T-cell (primary cell): Measurements from ENCODE around the gene SNAP47. TPM values are rescaled to one million over a fixed set of nuclear protein-coding genes. Genes with fewer than 3 reads are reported as not detected.

Experiments
- ATAC-seq, 4 experiments: fragments of 200-7000 bp in 3 of 4; fragments of 150-1000 bp in 1 of 4; cut with Tn5 transposase; replicated peaks in 1 of 4; 1 replicate in 3 of 4; 2 replicates in 1 of 4; pipeline ENCODE4 v1.10.0; 2021; ENCODE audit warnings: moderate library complexity in 3 of 4, mild to moderate bottlenecking in 2 of 4, moderate number of reproducible peaks in 1 of 4
- CTCF ChIA-PET, 2 donors: fragments of 300-600 bp; sonication (Branson Sonifier 250); formaldehyde crosslinking; loops; one replicate each; lab custom pipeline; 2022; ENCODE audit warnings: antibody characterized with exemption in 2 of 2; lab: Charles Lee
- POLR2A ChIA-PET, 2 donors: fragments of 300-600 bp; sonication (Branson Sonifier 250); formaldehyde crosslinking; loops; one replicate each; lab custom pipeline; 2022; ENCODE audit warnings: antibody characterized with exemption in 2 of 2; lab: Charles Lee
- DNase-seq, 35 experiments: peaks; one replicate each; pipeline versions ENCODE4 v3.0.0 to v3.0.0-alpha.2; 2013 to 2023
- H3K27ac ChIP-seq: one replicate; pipeline ENCODE4 v1.5.1; 2013; ENCODE audit warnings: low read length
- H3K27me3 ChIP-seq, 2 experiments: replicated peaks in 1 of 2; 1 replicate in 1 of 2; 2 replicates in 1 of 2; pipeline versions ENCODE4 v1.6.1 to v1.7.0; 2013; ENCODE audit warnings: low read length in 1 of 2, mixed read lengths in 1 of 2; ENCODE audit not compliant: control insufficient read depth in 2 of 2, insufficient read depth in 2 of 2; ENCODE audit errors: extremely low read depth in 1 of 2
- H3K36me3 ChIP-seq, 2 donors: 1 replicate in 1 of 2; 2 replicates in 1 of 2; pipeline versions ENCODE4 v1.6.1 to v1.7.0; 2013; ENCODE audit warnings: low read length in 1 of 2; ENCODE audit not compliant: control insufficient read depth in 2 of 2, insufficient read depth in 1 of 2; ENCODE audit errors: extremely low read depth in 1 of 2
- H3K4me1 ChIP-seq, 2 experiments: 1 replicate in 1 of 2; 2 replicates in 1 of 2; pipeline versions ENCODE4 v1.6.1 to v1.7.0; 2013; ENCODE audit warnings: low read length in 2 of 2, mixed read lengths in 1 of 2; ENCODE audit not compliant: insufficient read depth in 2 of 2, control insufficient read depth in 1 of 2; ENCODE audit errors: extremely low read depth in 1 of 2
- H3K4me3 ChIP-seq, 2 donors: 1 replicate in 1 of 2; 2 replicates in 1 of 2; pipeline versions ENCODE4 v1.5.1 to v1.7.0; 2013; ENCODE audit warnings: mild to moderate bottlenecking in 2 of 2, low read length in 1 of 2, moderate library complexity in 1 of 2; ENCODE audit not compliant: control insufficient read depth in 1 of 2; ENCODE audit errors: extremely low read depth in 1 of 2
- H3K9me3 ChIP-seq: 2 replicates; pipeline ENCODE4 v1.7.0; 2013
- H3K27ac Mint-ChIP-seq, 2 donors: one replicate each; pipeline ENCODE4 v1.8.0; 2020 to 2021; ENCODE audit warnings: mild to moderate bottlenecking in 2 of 2, mixed read lengths in 2 of 2
- H3K27me3 Mint-ChIP-seq, 2 donors: one replicate each; pipeline ENCODE4 v1.8.0; 2021 to 2022; ENCODE audit warnings: mixed read lengths in 2 of 2
- H3K36me3 Mint-ChIP-seq: one replicate; pipeline ENCODE4 v1.8.0; 2021; ENCODE audit warnings: mixed read lengths
- H3K4me1 Mint-ChIP-seq, 3 donors: one replicate each; pipeline ENCODE4 v1.8.0; 2020 to 2022; ENCODE audit warnings: mixed read lengths in 3 of 3, mild to moderate bottlenecking in 1 of 3
- H3K4me3 Mint-ChIP-seq, 3 donors: one replicate each; pipeline ENCODE4 v1.8.0; 2020 to 2022; ENCODE audit warnings: mild to moderate bottlenecking in 3 of 3, mixed read lengths in 3 of 3, moderate library complexity in 3 of 3
- H3K9me3 Mint-ChIP-seq, 3 donors: one replicate each; pipeline ENCODE4 v1.8.0; 2020 to 2022; ENCODE audit warnings: mixed read lengths in 3 of 3
- WGBS: methylation state at CpG from one replicate; pipeline ENCODE4 v1.1.5; 2013; ENCODE audit warnings: missing lambda C conversion rate; ENCODE audit not compliant: insufficient coverage; 5-methylcytosine and 5-hydroxymethylcytosine counted together
- total RNA-seq, 35 experiments: library from RNA in 6 of 35; stranded (reverse) in 6 of 35; fragments of 120-200 nt in 1 of 35; gene quantifications; one replicate each; pipeline versions ENCODE4 v1.2.1 to v1.2.4 and lab custom pipeline; 2013 to 2026

SNAP47 gene
- total RNA-seq, 5 donors from 2014 or later (not counting 1 experiment from before 2014, with no cell fraction given): 20.1 to 35.6 (median 30.7) TPM

GRCh38 chr1:227764019-227764391 lies 28.8 kb downstream of the SNAP47 start:
- peaks cover 36% of the 10 kb centered on the region for H3K36me3 Mint-ChIP-seq
- CTCF ChIA-PET: interaction anchor here (1.5 to 2.4 kb wide), 2 partner anchors 190 kb away, joined by 6 read pairs; no protein-coding TSS in a partner anchor
- Histone ChIP-seq H3K9me3 (no peaks in the 10 kb centered on the region), H3K4me1 (peaks cover 47 to 80% of the 10 kb centered on the region in 2 experiments), H3K36me3 (peaks cover 4 to 27% of the 10 kb centered on the region in 2 donors), H3K4me3 (no peak overlapping the region), H3K27ac (no peak overlapping the region), H3K27me3 (no peaks in the 10 kb centered on the region)
- POLR2A ChIA-PET: no interaction called here
- 92% methylated on average over 6 of the region's 7 CpGs for WGBS
- H3K4me3 Mint-ChIP-seq: peak overlapping the region in 1 of 3 donors; percentile 71
- H3K27ac Mint-ChIP-seq: peak overlapping the region; percentile 91 to 95
- DNase-seq (no peak), ATAC-seq (no peak)
- no peaks in the 10 kb centered on the region for H3K27me3 Mint-ChIP-seq
- peaks cover 78 to 87% (median 78%) of the 10 kb centered on the region in 3 donors for H3K4me1 Mint-ChIP-seq
- no peaks in the 10 kb centered on the region for H3K9me3 Mint-ChIP-seq

DNA sequence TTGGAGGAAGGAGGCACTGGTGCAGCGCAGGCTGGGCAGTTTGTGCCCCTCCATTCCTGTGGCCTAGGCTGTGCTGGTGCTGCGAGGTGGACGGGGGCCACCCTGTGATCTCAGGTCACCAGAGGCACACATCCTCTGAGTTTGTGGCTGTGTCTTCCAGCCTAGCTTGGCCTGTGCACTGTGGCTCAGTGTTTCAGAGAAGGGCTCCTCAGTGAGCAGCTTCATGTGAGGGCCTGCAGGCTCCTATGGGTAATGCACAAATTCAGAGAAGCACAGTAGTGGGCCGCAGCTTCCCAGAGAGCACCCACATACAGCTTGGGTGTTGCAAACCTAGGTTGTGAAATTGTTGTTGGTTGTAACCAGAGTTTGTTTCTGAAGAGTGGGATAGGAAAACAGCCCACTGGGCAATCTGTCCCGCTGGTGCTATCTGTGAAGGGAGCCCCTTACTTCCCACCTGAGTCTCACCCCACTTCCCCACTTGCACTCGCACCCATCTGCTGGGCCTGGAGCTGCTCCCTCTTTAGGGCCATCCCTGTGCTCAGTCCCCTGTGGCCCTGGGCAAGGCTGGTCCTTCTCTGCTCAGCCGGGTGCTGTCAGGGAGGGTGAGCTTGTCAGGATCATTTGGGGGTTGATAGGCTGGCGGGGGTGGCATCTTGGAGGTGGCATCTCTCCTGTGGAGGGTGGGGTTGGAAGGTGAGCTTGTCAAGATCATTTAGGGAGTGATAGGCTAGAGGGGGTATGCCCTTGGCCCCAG lies 30.2 kb downstream of the SNAP47 start:
- H3K27me3 ChIP-seq: no peaks in the 10 kb centered on the region
- Mint-ChIP-seq H3K9me3 (no peaks in the 10 kb centered on the region), H3K36me3 (peaks cover 30% of the 10 kb centered on the region), H3K4me1 (peaks cover 74 to 83% (median 79%) of the 10 kb centered on the region in 3 donors), H3K27me3 (no peaks in the 10 kb centered on the region), H3K4me3 (peak overlapping the region in 2 of 3 donors; percentile 57 to 77), H3K27ac (peak overlapping the region; percentile 91 to 95)
- H3K36me3 ChIP-seq: peaks cover 3 to 16% of the 10 kb centered on the region in 2 donors
- no peaks in the 10 kb centered on the region for H3K9me3 ChIP-seq
- 70% methylated on average over 5 of the region's 8 CpGs for WGBS
- ChIA-PET CTCF (interaction anchor here (0.6 to 2.4 kb wide), 3 partner anchors 23 to 743 kb away, joined by 6 to 7 read pairs (median 7); no protein-coding TSS in a partner anchor), POLR2A (interaction anchor here in 1 of 2 donors (0.5 to 0.6 kb wide), 2 partner anchors 62 to 400 kb away, joined by 4 to 11 read pairs; partner anchors contain the start of gene IBA57)
- DNase-seq (peak in 1 of 35 experiments; percentile 19), ATAC-seq (no peak)
- H3K4me1 ChIP-seq: peaks cover 47 to 75% of the 10 kb centered on the region in 2 experiments
- H3K27ac ChIP-seq: peak overlapping the region; percentile 71
- peak overlapping the region in 1 of 2 donors; percentile 18 for H3K4me3 ChIP-seq

DNA sequence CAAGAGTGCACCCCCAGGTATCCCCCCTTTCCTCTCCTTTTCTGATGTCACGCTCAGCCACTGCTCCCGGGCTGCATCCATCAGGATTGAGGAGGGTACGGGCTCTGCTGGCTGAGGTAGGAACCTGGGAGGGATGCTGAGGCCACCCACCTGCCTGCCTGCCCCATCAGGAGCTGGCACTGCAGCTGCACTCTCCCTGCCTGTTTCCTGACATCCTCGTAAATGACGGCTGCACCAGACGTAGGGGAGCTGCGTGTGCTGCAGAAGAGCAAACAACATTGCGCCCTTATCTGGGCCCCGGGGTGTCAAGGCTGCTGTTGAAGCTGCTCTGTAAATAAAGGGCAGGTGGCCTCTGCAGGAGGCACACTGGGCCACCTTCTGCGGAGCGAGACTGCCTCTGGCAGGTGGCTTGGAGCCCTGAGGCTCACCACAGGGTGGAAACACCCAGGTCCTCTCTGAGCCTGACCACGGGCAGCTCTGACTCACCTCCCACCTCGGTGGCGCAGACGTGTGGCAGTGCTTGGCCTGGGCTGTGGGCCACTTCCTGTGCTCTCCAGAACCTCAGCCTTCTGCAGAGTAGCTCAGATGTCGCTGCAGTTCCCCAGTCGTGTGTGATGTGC lies 30.9 kb downstream of the SNAP47 start:
- POLR2A ChIA-PET: interaction anchor here in 1 of 2 donors (0.5 to 0.8 kb wide), 3 partner anchors 22 to 399 kb away, joined by 3 to 11 read pairs (median 4); partner anchors contain the start of gene IBA57
- Mint-ChIP-seq H3K9me3 (no peaks in the 10 kb centered on the region), H3K4me1 (peaks cover 69 to 78% (median 72%) of the 10 kb centered on the region in 3 donors), H3K36me3 (peaks cover 29% of the 10 kb centered on the region), H3K27ac (peak overlapping the region; percentile 91 to 95), H3K27me3 (no peaks in the 10 kb centered on the region), H3K4me3 (peak overlapping the region; percentile 57 to 77 (median 62))
- Histone ChIP-seq H3K36me3 (peaks cover 7 to 15% of the 10 kb centered on the region in 2 donors), H3K9me3 (no peaks in the 10 kb centered on the region), H3K4me1 (peaks cover 45 to 72% of the 10 kb centered on the region in 2 experiments), H3K4me3 (peak overlapping the region; percentile 18 to 30), H3K27me3 (no peaks in the 10 kb centered on the region), H3K27ac (peak overlapping the region; percentile 71)
- CTCF ChIA-PET: interaction anchor here (0.7 to 2.4 kb wide), 5 partner anchors 22 to 1281 kb away, joined by 3 to 7 read pairs (median 4); no protein-coding TSS in a partner anchor
- 10% methylated on average over 15 of the region's 17 CpGs for WGBS
- DNase-seq (peak; percentile 64 to 88 (median 78)), ATAC-seq (peak; percentile 80 to 88 (median 88))

- WGBS: 26% methylated on average over 15 of the region's 19 CpGs
- CTCF ChIA-PET: interaction anchor here (0.7 to 1.9 kb wide), 4 partner anchors 21 to 1281 kb away, joined by 3 to 7 read pairs (median 4); no protein-coding TSS in a partner anchor
- H3K4me1 Mint-ChIP-seq: peaks cover 62 to 71% (median 65%) of the 10 kb centered on the region in 3 donors
- H3K27ac Mint-ChIP-seq: peak overlapping the region; percentile 91 to 95
- Histone ChIP-seq H3K27ac (peak overlapping the region; percentile 71), H3K27me3 (no peaks in the 10 kb centered on the region), H3K36me3 (peaks cover 7 to 15% of the 10 kb centered on the region in 2 donors), H3K4me3 (peak overlapping the region; percentile 8 to 30), H3K9me3 (no peaks in the 10 kb centered on the region), H3K4me1 (peaks cover 39 to 69% of the 10 kb centered on the region in 2 experiments)
- peaks cover 26% of the 10 kb centered on the region for H3K36me3 Mint-ChIP-seq
- ATAC-seq (peak in 3 of 4 experiments; percentile 3 to 12 (median 4)), DNase-seq (peak in 1 of 35 experiments; percentile 30)
- H3K9me3 Mint-ChIP-seq: no peaks in the 10 kb centered on the region
- H3K4me3 Mint-ChIP-seq: peak overlapping the region; percentile 57 to 77 (median 62)
- H3K27me3 Mint-ChIP-seq: no peaks in the 10 kb centered on the region
- POLR2A ChIA-PET: interaction anchor here in 1 of 2 donors (0.8 kb wide), 1 partner anchor 21 kb away, joined by 3 read pairs; no protein-coding TSS in a partner anchor
Measured at GRCh38 chr1:227766653-227767277, 31.5 kb downstream of the SNAP47 start.

DNA sequence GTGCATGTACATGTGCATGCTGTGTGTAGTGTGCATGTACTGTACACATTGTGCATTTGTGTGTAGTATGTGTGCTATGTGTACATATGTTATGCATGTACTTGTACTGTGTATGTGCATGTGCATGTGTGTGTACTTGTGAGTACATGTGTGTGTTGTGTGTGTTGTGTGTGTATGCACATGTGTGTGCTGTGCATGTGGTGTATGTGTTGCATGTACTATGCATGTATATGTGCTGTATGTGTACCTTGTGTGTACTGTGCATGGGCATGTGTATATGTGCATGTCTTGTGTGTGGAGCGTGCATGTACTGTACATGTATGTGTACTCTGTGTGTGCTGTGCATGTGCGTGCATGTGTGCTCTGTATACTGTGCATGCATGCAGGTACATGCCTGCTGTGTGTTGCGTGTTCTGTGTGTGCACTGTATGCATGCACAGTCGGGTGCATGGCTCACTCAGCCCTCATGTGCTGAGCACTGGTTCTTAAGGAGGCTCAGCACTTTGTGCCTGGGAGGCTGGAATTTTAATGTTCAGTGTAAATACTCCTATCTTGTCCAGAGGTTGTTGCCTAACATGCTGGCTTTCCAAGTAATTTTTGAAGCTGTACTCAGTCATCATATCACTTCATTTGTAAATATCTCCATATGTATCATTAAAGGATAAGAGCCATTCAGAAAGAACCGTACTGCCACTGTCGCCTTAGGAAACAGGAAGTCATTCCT lies 32.3 kb downstream of the SNAP47 start:
- peak overlapping the region in 2 of 3 donors; percentile 25 to 77 for H3K4me3 Mint-ChIP-seq
- peak overlapping the region; percentile 91 to 95 for H3K27ac Mint-ChIP-seq
- no peak overlapping the region for H3K27ac ChIP-seq
- H3K4me1 Mint-ChIP-seq: peaks cover 57 to 70% (median 58%) of the 10 kb centered on the region in 3 donors
- 97% methylated on average over 5 of the region's 6 CpGs for WGBS
- no peaks in the 10 kb centered on the region for H3K27me3 Mint-ChIP-seq
- peaks cover 23% of the 10 kb centered on the region for H3K36me3 Mint-ChIP-seq
- H3K4me1 ChIP-seq: peaks cover 31 to 69% of the 10 kb centered on the region in 2 experiments
- ATAC-seq (no peak), DNase-seq (no peak)
- CTCF ChIA-PET: no interaction called here
- H3K9me3 ChIP-seq: no peaks in the 10 kb centered on the region
- POLR2A ChIA-PET: no interaction called here
- H3K4me3 ChIP-seq: no peak overlapping the region
- H3K36me3 ChIP-seq: peaks cover 7 to 15% of the 10 kb centered on the region in 2 donors
- no peaks in the 10 kb centered on the region for H3K9me3 Mint-ChIP-seq
- no peaks in the 10 kb centered on the region for H3K27me3 ChIP-seq
